ENCODE data around the gene METTL24. TPM values are rescaled to one million over a fixed set of nuclear protein-coding genes. Genes with fewer than 3 reads are reported as not detected.

METTL24 gene
- total RNA-seq, 1 experiment from 2014 or later, result not detected

DNA sequence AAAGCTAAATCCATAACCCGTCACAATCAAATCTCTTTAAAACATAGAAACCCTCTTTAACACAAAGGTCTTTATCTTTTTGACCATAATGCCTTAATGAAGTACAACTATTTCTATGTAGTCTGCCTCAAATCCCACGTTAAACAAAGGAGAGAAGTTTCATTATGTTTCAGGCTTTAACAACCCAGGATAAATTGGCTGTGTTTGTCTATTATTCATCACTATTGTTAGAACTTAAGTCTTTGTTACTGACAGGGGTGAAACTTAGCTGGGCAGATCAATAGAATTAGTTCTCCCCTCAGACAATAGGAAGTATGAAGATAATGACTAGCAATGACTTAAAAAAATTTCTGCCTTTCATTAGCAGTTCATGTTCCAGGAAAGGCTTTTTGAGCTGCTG, 10.1 kb upstream of the METTL24 start:
- Mint-ChIP-seq H3K4me1 (ENCODE audit: insufficient read depth, unreplicated experiment) (no peaks in the 10 kb centered on the region), H3K36me3 (ENCODE audit: insufficient read depth, unreplicated experiment) (no peaks in the 10 kb centered on the region), H3K4me3 (ENCODE audit: unreplicated experiment) (no peak overlapping the region), H3K27me3 (ENCODE audit: insufficient read depth, unreplicated experiment) (peaks cover 81% of the 10 kb centered on the region), H3K27ac (ENCODE audit: low read depth, unreplicated experiment) (no peak overlapping the region), H3K9me3 (ENCODE audit: unreplicated experiment) (no peaks in the 10 kb centered on the region)
- CTCF ChIA-PET, result no interaction called here
- TF ChIP-seq, protein P1, sequence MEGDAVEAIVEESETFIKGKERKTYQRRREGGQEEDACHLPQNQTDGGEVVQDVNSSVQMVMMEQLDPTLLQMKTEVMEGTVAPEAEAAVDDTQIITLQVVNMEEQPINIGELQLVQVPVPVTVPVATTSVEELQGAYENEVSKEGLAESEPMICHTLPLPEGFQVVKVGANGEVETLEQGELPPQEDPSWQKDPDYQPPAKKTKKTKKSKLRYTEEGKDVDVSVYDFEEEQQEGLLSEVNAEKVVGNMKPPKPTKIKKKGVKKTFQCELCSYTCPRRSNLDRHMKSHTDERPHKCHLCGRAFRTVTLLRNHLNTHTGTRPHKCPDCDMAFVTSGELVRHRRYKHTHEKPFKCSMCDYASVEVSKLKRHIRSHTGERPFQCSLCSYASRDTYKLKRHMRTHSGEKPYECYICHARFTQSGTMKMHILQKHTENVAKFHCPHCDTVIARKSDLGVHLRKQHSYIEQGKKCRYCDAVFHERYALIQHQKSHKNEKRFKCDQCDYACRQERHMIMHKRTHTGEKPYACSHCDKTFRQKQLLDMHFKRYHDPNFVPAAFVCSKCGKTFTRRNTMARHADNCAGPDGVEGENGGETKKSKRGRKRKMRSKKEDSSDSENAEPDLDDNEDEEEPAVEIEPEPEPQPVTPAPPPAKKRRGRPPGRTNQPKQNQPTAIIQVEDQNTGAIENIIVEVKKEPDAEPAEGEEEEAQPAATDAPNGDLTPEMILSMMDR (IDR thresholded peaks at IDR 0.05; ENCODE audit: unreplicated experiment), result no peak
- POLR2A ChIA-PET, result no interaction called here
- DNase-seq (ENCODE audit: unreplicated experiment), result no peak
- intact Hi-C loops (cut with micrococcal nuclease), result no loop called here
- BruUV-seq (replicated peaks), result no TSS peak

DNA sequence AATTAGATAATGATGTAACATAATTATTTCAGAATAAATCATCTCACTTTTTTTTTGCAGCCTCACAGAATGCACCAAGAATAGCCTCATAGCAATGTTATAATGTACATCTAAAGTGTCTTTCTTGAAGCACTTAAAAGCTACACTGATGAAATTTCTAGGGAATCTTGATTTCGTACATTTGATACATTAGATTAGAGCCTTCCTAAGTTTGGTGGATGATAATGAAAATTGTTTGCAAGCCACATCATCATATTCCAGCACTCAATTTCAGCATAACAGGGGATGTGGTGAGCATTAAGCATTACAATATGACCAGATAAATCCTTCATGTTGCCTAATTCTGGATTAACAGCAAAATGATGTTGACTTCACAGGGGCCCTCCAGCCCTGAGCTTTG, 9.7 kb upstream of the METTL24 start:
- peaks cover 81% of the 10 kb centered on the region for H3K27me3 Mint-ChIP-seq (ENCODE audit: insufficient read depth, unreplicated experiment)
- intact Hi-C loops (cut with micrococcal nuclease), result no loop called here
- ChIA-PET POLR2A (no interaction called here), CTCF (no interaction called here)
- TF ChIP-seq, protein P1 (IDR thresholded peaks at IDR 0.05; ENCODE audit: unreplicated experiment), result no peak
- DNase-seq (ENCODE audit: unreplicated experiment), result no peak
- H3K36me3 Mint-ChIP-seq (ENCODE audit: insufficient read depth, unreplicated experiment), result no peaks in the 10 kb centered on the region
- H3K4me3 Mint-ChIP-seq (ENCODE audit: unreplicated experiment), result no peak overlapping the region
- BruUV-seq (replicated peaks), result no TSS peak
- H3K9me3 Mint-ChIP-seq (ENCODE audit: unreplicated experiment), result no peaks in the 10 kb centered on the region
- no peak overlapping the region for H3K27ac Mint-ChIP-seq (ENCODE audit: low read depth, unreplicated experiment)
- no peaks in the 10 kb centered on the region for H3K4me1 Mint-ChIP-seq (ENCODE audit: insufficient read depth, unreplicated experiment)

DNA sequence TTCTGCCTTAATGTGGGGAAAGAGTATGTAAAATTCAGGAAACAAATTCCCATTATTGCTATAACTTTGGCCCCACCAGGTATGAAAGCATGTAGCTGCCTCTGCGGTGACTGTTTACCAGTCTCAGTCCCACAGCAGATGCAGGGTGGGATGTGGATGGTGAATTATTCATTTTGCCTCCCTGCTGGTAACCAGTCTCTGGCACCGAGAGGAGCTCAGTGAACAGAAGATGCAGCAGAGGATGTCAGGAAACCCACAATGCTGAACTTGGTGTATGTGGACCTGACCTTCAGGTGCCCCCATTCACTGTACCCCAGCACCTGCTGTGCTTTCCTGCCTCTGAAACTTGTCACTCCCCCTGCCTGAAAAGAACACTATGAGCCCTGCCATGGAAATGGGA, 8.8 kb upstream of the METTL24 start:
- ChIA-PET CTCF (interaction anchor here (1.0 kb wide), 1 partner anchor 12 kb away, joined by 3 read pairs; no protein-coding TSS in a partner anchor), POLR2A (no interaction called here)
- no peak for DNase-seq (ENCODE audit: unreplicated experiment)
- no peak overlapping the region for H3K27ac Mint-ChIP-seq (ENCODE audit: low read depth, unreplicated experiment)
- H3K36me3 Mint-ChIP-seq (ENCODE audit: insufficient read depth, unreplicated experiment), result no peaks in the 10 kb centered on the region
- intact Hi-C loops (cut with micrococcal nuclease), result no loop called here
- no peaks in the 10 kb centered on the region for H3K4me1 Mint-ChIP-seq (ENCODE audit: insufficient read depth, unreplicated experiment)
- H3K27me3 Mint-ChIP-seq (ENCODE audit: insufficient read depth, unreplicated experiment), result peaks cover 81% of the 10 kb centered on the region
- BruUV-seq (replicated peaks), result no TSS peak
- H3K4me3 Mint-ChIP-seq (ENCODE audit: unreplicated experiment), result no peak overlapping the region
- no peaks in the 10 kb centered on the region for H3K9me3 Mint-ChIP-seq (ENCODE audit: unreplicated experiment)
- TF ChIP-seq, protein P1 (IDR thresholded peaks at IDR 0.05; ENCODE audit: unreplicated experiment), result no peak

GRCh38 chr6:110366256-110366655, 8.1 kb upstream of the METTL24 start:
- no peaks in the 10 kb centered on the region for H3K4me1 Mint-ChIP-seq (ENCODE audit: insufficient read depth, unreplicated experiment)
- no peak overlapping the region for H3K4me3 Mint-ChIP-seq (ENCODE audit: unreplicated experiment)
- TF ChIP-seq, protein P1 (IDR thresholded peaks at IDR 0.05; ENCODE audit: unreplicated experiment), result no peak
- CTCF ChIA-PET, result interaction anchor here (0.6 to 1.0 kb wide), 2 partner anchors 11 to 68 kb away, joined by 3 to 4 read pairs; no protein-coding TSS in a partner anchor
- H3K36me3 Mint-ChIP-seq (ENCODE audit: insufficient read depth, unreplicated experiment), result no peaks in the 10 kb centered on the region
- H3K9me3 Mint-ChIP-seq (ENCODE audit: unreplicated experiment), result no peaks in the 10 kb centered on the region
- intact Hi-C loops (cut with micrococcal nuclease), result no loop called here
- no peak for DNase-seq (ENCODE audit: unreplicated experiment)
- no TSS peak for BruUV-seq (replicated peaks)
- POLR2A ChIA-PET, result no interaction called here
- H3K27me3 Mint-ChIP-seq (ENCODE audit: insufficient read depth, unreplicated experiment), result peaks cover 81% of the 10 kb centered on the region
- no peak overlapping the region for H3K27ac Mint-ChIP-seq (ENCODE audit: low read depth, unreplicated experiment)
